Activated effector memory CD4-positive, alpha-beta T cell treated with Interleukin-2 at 50 U/mL for 16 hours (primary cell): ENCODE measurements around the gene HTR7.
"Not testable (repeated sequence)": the region's sequence is repeated elsewhere in the genome, so short reads cannot be mapped to it uniquely, and the experiment has no call there.

ENCODE experiments used
- DNase-seq: peaks from one replicate; pipeline ENCODE4 v3.0.0-alpha.2; 2020

Gene HTR7

GRCh38 chr10:90856964-90857634 is 740 bp downstream of the HTR7 start:
- DNase-seq, result no peak

- DNase-seq, result no peak
Measured at GRCh38 chr10:90856261-90856660, 1.6 kb downstream of the HTR7 start.

GRCh38 chr10:90855126-90855525 is 2.7 kb downstream of the HTR7 start:
- DNase-seq, result no peak

- no peak for DNase-seq
Measured at GRCh38 chr10:90849956-90850749, 7.7 kb downstream of the HTR7 start.

- DNase-seq, result no peak
Measured at GRCh38 chr10:90847436-90847835, 10.4 kb downstream of the HTR7 start.

GRCh38 chr10:90846746-90847145 is 11.1 kb downstream of the HTR7 start:
- DNase-seq, result no peak

- no peak for DNase-seq
Measured at GRCh38 chr10:90845726-90846125, 12.1 kb downstream of the HTR7 start.

GRCh38 chr10:90842725-90843124 is 15.1 kb downstream of the HTR7 start:
- DNase-seq, result no peak

- DNase-seq, result no peak
Measured at GRCh38 chr10:90837486-90837885, 20.4 kb downstream of the HTR7 start.

- DNase-seq, result no peak
Measured at GRCh38 chr10:90834326-90834725, 23.5 kb downstream of the HTR7 start.

- DNase-seq, result no peak
Measured at GRCh38 chr10:90832111-90832510, 25.7 kb downstream of the HTR7 start.

- no peak for DNase-seq
Measured at GRCh38 chr10:90822508-90822907, 35.3 kb downstream of the HTR7 start.

GRCh38 chr10:90821864-90822263 is 36.0 kb downstream of the HTR7 start:
- not testable (repeated sequence) for DNase-seq

GRCh38 chr10:90819911-90820310 is 37.9 kb downstream of the HTR7 start:
- no peak for DNase-seq

GRCh38 chr10:90818736-90819135 is 39.1 kb downstream of the HTR7 start:
- no peak for DNase-seq

- no peak for DNase-seq
Measured at GRCh38 chr10:90817128-90817889, 40.5 kb downstream of the HTR7 start.

- DNase-seq, result no peak
Measured at GRCh38 chr10:90816466-90816865, 41.4 kb downstream of the HTR7 start.

- no peak for DNase-seq
Measured at GRCh38 chr10:90813594-90814365, 44.1 kb downstream of the HTR7 start.

GRCh38 chr10:90807106-90807505 is 50.7 kb downstream of the HTR7 start:
- DNase-seq, result not testable (repeated sequence)

- DNase-seq, result no peak
Measured at GRCh38 chr10:90806677-90807076, 51.2 kb downstream of the HTR7 start.

GRCh38 chr10:90805206-90805605 is 52.6 kb downstream of the HTR7 start:
- no peak for DNase-seq

GRCh38 chr10:90804354-90804753 is 53.5 kb downstream of the HTR7 start:
- DNase-seq, result no peak

- no peak for DNase-seq
Measured at GRCh38 chr10:90801608-90802007, 56.2 kb downstream of the HTR7 start.
